Stimulated activated CD4-positive, alpha-beta T cell treated with anti-CD3 and anti-CD28 coated beads, Interleukin-1b, Interleukin-23, amount 100 ng/mL, for 48 hours (primary cell): Measurements from ENCODE around the gene RAD54L.
"Not testable (repeated sequence)": the region's sequence is repeated elsewhere in the genome, so short reads cannot be mapped to it uniquely, and the experiment has no call there.

Experiments
- DNase-seq: peaks from one replicate; pipeline ENCODE4 v3.0.0-alpha.2; 2020

RAD54L gene

GRCh38 chr1:46288485-46289133 lies 41.0 kb downstream of the RAD54L start:
- DNase-seq = no peak

DNA sequence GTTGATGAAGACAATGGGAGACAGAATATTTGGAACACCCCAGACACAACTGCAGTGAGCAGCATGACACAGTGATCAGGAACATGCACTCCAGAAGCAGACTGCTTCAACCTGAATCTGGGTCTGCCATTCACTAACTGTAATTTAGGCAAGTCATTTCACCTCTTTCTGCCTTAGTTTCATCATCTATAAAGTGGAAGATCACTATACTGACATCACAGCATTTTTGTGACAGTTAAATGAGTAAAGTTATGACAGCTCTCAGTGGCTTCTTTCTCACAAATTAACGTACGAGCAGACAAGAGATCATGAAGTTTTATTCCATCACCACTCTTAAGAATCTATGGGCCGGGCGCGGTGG lies 41.6 kb downstream of the RAD54L start:
- DNase-seq = no peak

GRCh38 chr1:46289976-46290375 lies 42.4 kb downstream of the RAD54L start:
- no peak for DNase-seq

- no peak for DNase-seq
Observed at GRCh38 chr1:46295306-46295705, 47.7 kb downstream of the RAD54L start.

GRCh38 chr1:46298387-46298786 lies 50.8 kb downstream of the RAD54L start:
- DNase-seq = no peak

DNA sequence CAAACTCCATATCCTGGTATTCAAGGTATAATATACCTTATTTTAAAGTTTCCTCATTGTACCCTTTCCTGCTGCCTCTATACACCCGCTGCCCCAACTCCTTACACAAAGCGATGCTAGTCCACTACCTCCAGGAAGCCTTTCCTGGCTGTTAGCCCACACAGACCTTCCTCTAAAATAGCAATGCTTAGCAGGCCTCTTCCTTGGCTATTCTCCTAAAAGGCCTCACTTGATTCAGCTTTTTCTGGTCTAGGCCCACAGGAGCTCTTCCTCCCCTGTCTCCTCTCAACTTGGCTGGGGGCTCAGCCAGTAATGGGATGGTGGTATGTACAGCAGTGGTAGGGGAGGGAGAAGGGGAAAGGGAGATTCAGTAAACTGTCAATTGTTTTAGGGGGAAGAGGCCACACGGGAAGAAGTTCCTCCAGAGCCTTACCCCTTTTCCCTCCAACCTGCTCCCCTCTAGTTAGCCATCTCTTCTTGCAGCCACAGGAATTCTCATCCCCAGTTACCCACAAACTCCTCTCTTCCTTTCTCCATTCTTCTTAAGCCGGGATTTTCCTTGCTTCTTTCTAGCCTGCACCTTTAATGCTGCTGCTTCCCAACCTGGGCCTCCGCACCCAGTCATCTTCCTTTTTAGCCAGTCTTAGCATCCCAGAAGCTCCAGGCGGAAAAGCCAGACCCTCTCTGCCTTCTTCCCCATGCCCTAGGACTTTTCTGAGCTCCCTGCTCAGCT lies 53.3 kb downstream of the RAD54L start:
- DNase-seq = no peak

- no peak for DNase-seq
Observed at GRCh38 chr1:46301406-46301807, 53.8 kb downstream of the RAD54L start.

- DNase-seq = peak; percentile 43
Observed at GRCh38 chr1:46301808-46302640, 54.5 kb downstream of the RAD54L start.

- peak; percentile 16 for DNase-seq
Observed at GRCh38 chr1:46302641-46303037, 55.1 kb downstream of the RAD54L start.

- DNase-seq = peak; percentile 94
Observed at GRCh38 chr1:46303038-46303871, 55.7 kb downstream of the RAD54L start, which contains the start of the genes LRRC41 and UQCRH. Gene LRRC41, minus strand, starts transcription at chr1:46303616. Its CDS starts 294 bp downstream, at chr1:46303322. Gene UQCRH, plus strand, starts transcription at chr1:46303698. Its CDS starts 69 bp downstream, at chr1:46303767.

GRCh38 chr1:46303872-46304326 lies 56.3 kb downstream of the RAD54L start:
- DNase-seq = no peak

- no peak for DNase-seq
Observed at GRCh38 chr1:46306159-46306530, 58.6 kb downstream of the RAD54L start.

DNA sequence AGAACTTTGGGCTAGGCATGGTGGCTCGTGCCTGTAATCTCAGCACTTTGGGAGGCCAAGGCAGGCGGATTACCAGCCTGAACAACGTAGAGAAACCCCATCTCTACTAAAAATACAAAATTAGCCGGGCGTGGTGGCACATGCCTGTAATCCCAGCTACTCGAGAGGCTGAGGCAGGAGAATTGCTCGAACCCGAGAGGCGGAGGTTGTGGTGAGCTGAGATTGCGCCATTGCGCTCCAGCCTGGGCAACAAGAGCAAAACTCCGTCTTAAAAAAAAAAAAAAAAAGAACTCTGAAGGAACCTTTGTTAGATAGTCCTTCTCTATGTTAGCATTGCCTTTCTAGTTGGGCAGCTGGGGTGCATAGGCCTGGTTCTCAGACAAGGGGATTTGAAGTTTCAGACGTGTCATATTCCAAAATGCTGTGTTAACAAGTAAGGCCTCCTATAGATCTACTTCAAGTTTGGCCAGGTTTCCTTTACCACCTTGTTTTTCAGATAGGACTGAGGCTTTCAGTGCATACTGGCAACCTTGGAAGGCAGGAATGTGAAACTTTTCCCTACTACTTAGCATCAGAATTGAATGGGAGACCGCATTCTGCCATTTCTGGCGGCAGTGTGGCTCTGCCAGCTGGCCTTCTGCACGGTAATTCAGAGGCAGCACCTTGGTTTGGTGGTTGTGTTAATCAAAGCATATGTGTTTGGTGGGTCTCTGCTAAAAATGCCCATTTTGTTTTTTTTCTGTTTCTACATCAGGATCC lies 62.0 kb downstream of the RAD54L start:
- no peak for DNase-seq

- DNase-seq = no peak
Observed at GRCh38 chr1:46310321-46310720, 62.8 kb downstream of the RAD54L start.

DNA sequence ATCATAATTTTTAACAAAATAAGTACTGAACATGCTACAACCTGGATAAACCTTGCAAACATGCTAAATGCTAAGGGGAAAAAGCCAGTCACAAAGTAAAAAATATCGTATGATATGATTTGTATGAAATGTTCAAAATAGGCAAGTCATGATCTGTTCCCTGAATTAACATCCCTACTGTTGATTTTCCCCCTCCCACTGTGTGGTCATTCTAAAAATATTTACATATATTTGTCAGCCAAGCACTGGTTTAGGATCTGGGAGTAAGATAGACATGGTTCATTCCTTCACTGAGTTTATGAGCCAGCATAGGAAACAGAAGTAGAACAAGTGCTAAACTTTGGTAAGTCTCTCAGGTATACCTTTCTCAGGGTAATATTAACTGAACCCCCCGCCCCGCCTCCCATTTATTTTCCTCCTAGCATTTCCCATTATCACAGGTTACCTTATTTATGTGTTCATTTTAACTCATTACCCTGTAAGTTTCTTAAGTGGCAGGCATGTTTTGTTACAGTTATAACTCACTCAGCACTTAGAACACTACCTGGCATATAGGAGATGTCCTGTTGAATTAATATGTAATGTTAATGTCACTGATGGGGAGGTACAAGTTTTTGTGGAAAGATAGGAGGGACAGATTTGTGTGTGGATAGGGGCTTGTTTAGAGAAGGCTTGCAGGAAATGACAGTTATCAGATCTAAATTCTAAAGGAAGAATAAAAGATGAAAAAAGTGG lies 68.3 kb downstream of the RAD54L start:
- DNase-seq = no peak

- DNase-seq = no peak
Observed at GRCh38 chr1:46317323-46317722, 69.8 kb downstream of the RAD54L start.

DNA sequence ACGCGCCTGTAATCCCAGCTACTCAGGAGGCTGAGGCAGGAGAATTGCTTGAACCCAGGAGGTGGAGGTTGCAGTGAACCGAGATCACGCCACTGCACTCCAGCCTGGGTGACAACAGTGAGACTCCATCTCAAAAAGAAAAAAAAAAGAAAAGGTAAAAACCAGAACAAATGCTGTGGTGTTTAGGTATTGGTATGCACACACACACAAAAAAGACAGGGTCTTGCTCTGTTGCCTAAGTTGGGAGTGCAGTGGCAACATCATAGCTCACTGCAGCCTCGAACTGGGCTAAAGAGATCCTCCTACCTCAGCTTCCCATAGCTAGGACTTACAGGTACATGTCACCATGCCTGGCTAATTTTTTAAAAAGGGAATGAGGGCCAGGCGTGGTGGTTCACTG lies 71.7 kb downstream of the RAD54L start:
- DNase-seq = not testable (repeated sequence)

GRCh38 chr1:46319960-46320914 lies 72.7 kb downstream of the RAD54L start:
- DNase-seq = not testable (repeated sequence)

DNA sequence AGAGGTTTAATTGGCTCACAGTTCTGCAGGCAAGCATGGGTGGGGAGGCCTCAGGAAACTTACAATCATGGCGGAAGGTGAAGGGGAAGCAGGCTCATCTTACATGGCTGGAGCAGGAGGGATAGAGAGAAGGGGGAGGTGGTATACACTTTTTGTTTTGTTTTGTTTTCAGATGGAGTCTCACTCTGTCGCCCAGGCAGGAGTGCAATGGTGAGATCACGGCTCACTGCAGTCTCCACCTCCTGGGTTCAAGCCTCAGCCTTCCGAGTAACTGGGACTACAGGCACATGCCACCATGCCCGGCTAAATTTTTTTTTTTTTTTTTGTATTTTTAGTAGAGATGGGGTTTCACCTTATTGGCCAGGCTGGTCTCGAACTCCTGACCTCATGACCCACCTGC lies 74.6 kb downstream of the RAD54L start:
- DNase-seq = not testable (repeated sequence)
